Liver (tissue), 2 donors: ENCODE results near the gene PPM1B.
"Not testable (repeated sequence)": the region's sequence is repeated elsewhere in the genome, so short reads cannot be mapped to it uniquely, and the experiment has no call there.

ENCODE experiments used
- JUND ChIP-seq, 2 donors: IDR thresholded peaks; 2 replicates each; pipeline ENCODE4 v1.6.1; 2016; ENCODE audit warnings: antibody characterized with exemption in 2 of 2
- RAD21 ChIP-seq, 2 donors: IDR thresholded peaks; 2 replicates each; pipeline ENCODE4 v1.6.1; 2016; ENCODE audit warnings: antibody characterized with exemption in 2 of 2, mild to moderate bottlenecking in 2 of 2
- donor health status: healthy.

GRCh38 chr2:44171442-44171841 is 2.8 kb downstream of the PPM1B start:
- TF ChIP-seq RAD21, JUND (IDR thresholded peaks at IDR 0.05): not testable (repeated sequence)
